Measurements from ENCODE around the gene MTF1.

The MTF1 gene

GRCh38 chr1:37850352-37850955 lies 8.9 kb downstream of the MTF1 start:
- Mint-ChIP-seq H3K4me1 (peaks cover 5% of the 10 kb centered on the region), H3K9me3 (no peaks in the 10 kb centered on the region), H3K27ac (no peak overlapping the region), H3K36me3 (ENCODE audit: low read depth) (peaks cover 20% of the 10 kb centered on the region), H3K4me3 (no peak overlapping the region), H3K27me3 (ENCODE audit: low read depth) (no peaks in the 10 kb centered on the region)
- TF ChIP-seq CTCF (IDR thresholded peaks at IDR 0.05; ENCODE audit: unreplicated experiment in 3 of 3), result no peak

GRCh38 chr1:37849480-37849879 lies 9.9 kb downstream of the MTF1 start:
- Mint-ChIP-seq H3K27me3 (ENCODE audit: low read depth) (no peaks in the 10 kb centered on the region), H3K4me1 (no peaks in the 10 kb centered on the region), H3K9me3 (no peaks in the 10 kb centered on the region), H3K27ac (no peak overlapping the region), H3K36me3 (ENCODE audit: low read depth) (peaks cover 13% of the 10 kb centered on the region), H3K4me3 (no peak overlapping the region)
- TF ChIP-seq CTCF (IDR thresholded peaks at IDR 0.05; ENCODE audit: unreplicated experiment in 3 of 3), result no peak

GRCh38 chr1:37846647-37847339 lies 12.6 kb downstream of the MTF1 start:
- no peaks in the 10 kb centered on the region for H3K4me1 Mint-ChIP-seq
- no peak overlapping the region for H3K4me3 Mint-ChIP-seq
- no peak for TF ChIP-seq CTCF (IDR thresholded peaks at IDR 0.05; ENCODE audit: unreplicated experiment in 3 of 3)
- no peaks in the 10 kb centered on the region for H3K27me3 Mint-ChIP-seq (ENCODE audit: low read depth)
- no peak overlapping the region for H3K27ac Mint-ChIP-seq
- H3K36me3 Mint-ChIP-seq (ENCODE audit: low read depth), result no peaks in the 10 kb centered on the region
- H3K9me3 Mint-ChIP-seq, result no peaks in the 10 kb centered on the region

GRCh38 chr1:37845786-37846185 lies 13.6 kb downstream of the MTF1 start:
- Mint-ChIP-seq H3K4me1 (no peaks in the 10 kb centered on the region), H3K9me3 (no peaks in the 10 kb centered on the region), H3K27me3 (ENCODE audit: low read depth) (no peaks in the 10 kb centered on the region), H3K36me3 (ENCODE audit: low read depth) (no peaks in the 10 kb centered on the region), H3K4me3 (no peak overlapping the region), H3K27ac (no peak overlapping the region)
- TF ChIP-seq CTCF (IDR thresholded peaks at IDR 0.05; ENCODE audit: unreplicated experiment in 3 of 3), result no peak

- H3K27me3 Mint-ChIP-seq (ENCODE audit: low read depth), result no peaks in the 10 kb centered on the region
- H3K27ac Mint-ChIP-seq, result no peak overlapping the region
- H3K9me3 Mint-ChIP-seq, result no peaks in the 10 kb centered on the region
- H3K4me3 Mint-ChIP-seq, result no peak overlapping the region
- TF ChIP-seq CTCF (IDR thresholded peaks at IDR 0.05; ENCODE audit: unreplicated experiment in 3 of 3), result no peak
- H3K36me3 Mint-ChIP-seq (ENCODE audit: low read depth), result no peaks in the 10 kb centered on the region
- H3K4me1 Mint-ChIP-seq, result no peaks in the 10 kb centered on the region
Observed at GRCh38 chr1:37845049-37845646, 14.2 kb downstream of the MTF1 start.

All from nephron (organoid).